ENCODE measurements around the gene PPFIA1. TPM values are rescaled to one million over a fixed set of nuclear protein-coding genes. Genes with fewer than 3 reads are reported as not detected.

Gene PPFIA1
- total RNA-seq, 4 donors from 2014 or later, result 50.9 to 57.9 (median 54.6) TPM

DNA sequence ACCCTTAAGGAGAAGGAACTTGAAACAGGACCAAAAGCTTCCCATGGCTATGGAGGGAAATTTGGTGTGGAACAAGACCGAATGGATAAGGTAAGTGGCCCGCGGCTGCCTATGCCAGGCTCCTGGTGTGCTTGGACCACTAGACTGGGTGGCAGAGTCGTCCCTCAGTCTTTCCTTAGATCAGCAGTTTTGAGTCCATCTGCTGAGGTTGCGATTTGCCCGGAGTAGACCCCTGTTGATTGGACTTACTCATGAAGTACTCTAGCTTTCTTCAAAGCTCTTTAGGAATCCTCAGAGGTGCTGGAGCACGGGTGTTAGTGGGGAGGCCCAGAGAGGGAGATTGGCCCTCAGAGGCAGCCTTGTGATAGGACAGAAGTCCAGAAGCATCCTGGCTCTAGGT is 139.4 kb downstream of the PPFIA1 start:
- H3K4me3 ChIP-seq (replicated peaks in 1 of 3), result no peak overlapping the region
- no peak for TF ChIP-seq POLR2A (IDR thresholded peaks at IDR 0.05)
- TF ChIP-seq, protein P1, sequence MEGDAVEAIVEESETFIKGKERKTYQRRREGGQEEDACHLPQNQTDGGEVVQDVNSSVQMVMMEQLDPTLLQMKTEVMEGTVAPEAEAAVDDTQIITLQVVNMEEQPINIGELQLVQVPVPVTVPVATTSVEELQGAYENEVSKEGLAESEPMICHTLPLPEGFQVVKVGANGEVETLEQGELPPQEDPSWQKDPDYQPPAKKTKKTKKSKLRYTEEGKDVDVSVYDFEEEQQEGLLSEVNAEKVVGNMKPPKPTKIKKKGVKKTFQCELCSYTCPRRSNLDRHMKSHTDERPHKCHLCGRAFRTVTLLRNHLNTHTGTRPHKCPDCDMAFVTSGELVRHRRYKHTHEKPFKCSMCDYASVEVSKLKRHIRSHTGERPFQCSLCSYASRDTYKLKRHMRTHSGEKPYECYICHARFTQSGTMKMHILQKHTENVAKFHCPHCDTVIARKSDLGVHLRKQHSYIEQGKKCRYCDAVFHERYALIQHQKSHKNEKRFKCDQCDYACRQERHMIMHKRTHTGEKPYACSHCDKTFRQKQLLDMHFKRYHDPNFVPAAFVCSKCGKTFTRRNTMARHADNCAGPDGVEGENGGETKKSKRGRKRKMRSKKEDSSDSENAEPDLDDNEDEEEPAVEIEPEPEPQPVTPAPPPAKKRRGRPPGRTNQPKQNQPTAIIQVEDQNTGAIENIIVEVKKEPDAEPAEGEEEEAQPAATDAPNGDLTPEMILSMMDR (IDR thresholded peaks at IDR 0.05), result no peak
- WGBS, 2 donors, result 91 to 96% methylated on average over 7 of the region's 7 CpGs
- intact Hi-C loops (cut with DNase I), result no loop called here
- no peaks in the 10 kb centered on the region for H3K9me3 ChIP-seq
- DNase-seq, result no peak
- peaks cover 85 to 88% of the 10 kb centered on the region in 2 donors for H3K36me3 ChIP-seq
- H3K27me3 ChIP-seq, result no peaks in the 10 kb centered on the region
- no peak overlapping the region for H3K27ac ChIP-seq
- no peaks in the 10 kb centered on the region for H3K4me1 ChIP-seq

GRCh38 chr11:70410276-70411205 is 140.1 kb downstream of the PPFIA1 start:
- no peak overlapping the region for H3K27ac ChIP-seq
- TF ChIP-seq POLR2A (IDR thresholded peaks at IDR 0.05), result no peak
- TF ChIP-seq, protein P1 (IDR thresholded peaks at IDR 0.05), result no peak
- H3K36me3 ChIP-seq, result peaks cover 87 to 95% of the 10 kb centered on the region in 2 donors

DNA sequence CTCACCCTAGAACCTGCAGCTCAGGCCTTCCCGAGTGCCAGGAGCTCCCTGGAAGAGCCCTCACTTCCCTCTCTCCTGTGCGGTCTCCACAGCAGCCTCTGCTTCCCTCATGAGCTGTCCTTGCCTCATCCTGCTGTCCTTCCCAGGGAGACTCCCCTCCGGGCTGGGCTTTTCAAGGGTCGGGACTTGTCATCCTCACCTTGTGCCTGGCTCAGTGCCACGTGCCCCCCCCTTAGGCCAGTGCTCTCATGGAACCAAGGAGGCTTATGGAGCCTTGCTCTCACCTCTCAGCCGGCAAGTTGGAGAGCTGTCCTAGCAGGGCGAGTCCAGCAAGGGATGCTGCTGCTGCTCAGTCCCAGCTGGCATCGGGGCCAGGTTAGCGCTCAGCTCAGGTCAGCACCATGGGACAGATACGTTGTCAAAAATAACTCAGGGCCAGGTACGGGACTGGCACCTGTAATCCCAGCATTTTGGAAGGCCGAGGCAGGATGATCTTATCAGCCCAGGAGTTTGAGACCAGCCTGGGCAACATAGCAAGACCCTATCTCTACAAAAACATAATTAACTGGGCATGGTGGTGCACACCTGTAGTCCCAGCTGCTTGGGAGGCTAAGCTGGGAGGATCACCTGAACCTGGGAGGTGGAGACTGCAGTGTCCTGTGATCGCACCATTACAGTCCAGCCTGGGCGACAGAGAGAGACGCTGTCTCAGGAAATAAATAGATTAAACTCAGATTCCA is 141.4 kb downstream of the PPFIA1 start:
- no peak overlapping the region for H3K4me3 ChIP-seq (replicated peaks in 1 of 3)
- no peak for TF ChIP-seq POLR2A (IDR thresholded peaks at IDR 0.05)
- H3K4me1 ChIP-seq, result no peaks in the 10 kb centered on the region
- H3K36me3 ChIP-seq, result peaks cover 93 to 98% of the 10 kb centered on the region in 2 donors
- WGBS, 2 donors, result 91 to 93% methylated on average over 11 to 15 of the region's 15 CpGs
- H3K27ac ChIP-seq, result no peak overlapping the region
- no peaks in the 10 kb centered on the region for H3K9me3 ChIP-seq
- no peak for DNase-seq
- intact Hi-C loops (cut with DNase I), result no loop called here
- H3K27me3 ChIP-seq, result no peaks in the 10 kb centered on the region

More at GRCh38 chr11:70410276-70411205, 140.1 kb downstream of the PPFIA1 start:
- Histone ChIP-seq H3K27me3 (no peaks in the 10 kb centered on the region), H3K4me1 (no peaks in the 10 kb centered on the region), H3K9me3 (no peaks in the 10 kb centered on the region), H3K4me3 (replicated peaks in 1 of 3) (no peak overlapping the region)
- DNase-seq, result no peak
- intact Hi-C loops (cut with DNase I), result no loop called here
- WGBS, 2 donors, result 86 to 90% methylated on average over 27 to 28 of the region's 29 CpGs

DNA sequence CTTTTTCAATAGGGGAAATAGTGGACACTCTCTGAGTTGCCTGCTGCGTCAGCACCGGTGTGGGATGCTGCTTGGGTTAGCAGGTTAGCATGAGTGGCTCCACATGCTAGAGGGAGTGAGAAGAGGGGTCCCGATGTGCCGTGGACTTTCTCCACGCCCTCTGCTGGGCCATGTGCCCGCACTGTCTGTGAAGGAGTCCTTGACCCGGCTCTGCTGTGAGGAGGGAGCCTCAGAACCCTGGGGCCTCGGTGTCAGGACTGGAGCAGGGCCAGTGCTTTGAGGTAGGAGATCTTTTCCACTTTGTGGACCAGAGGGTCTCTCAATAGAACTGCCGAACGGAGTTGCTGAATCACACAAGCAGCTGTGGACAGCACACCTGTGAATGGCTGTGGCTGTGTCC is 142.7 kb downstream of the PPFIA1 start:
- Histone ChIP-seq H3K27ac (no peak overlapping the region), H3K36me3 (peaks cover 87 to 98% of the 10 kb centered on the region in 2 donors), H3K4me1 (no peaks in the 10 kb centered on the region), H3K27me3 (no peaks in the 10 kb centered on the region), H3K4me3 (replicated peaks in 1 of 3) (no peak overlapping the region), H3K9me3 (no peaks in the 10 kb centered on the region)
- no peak for DNase-seq
- intact Hi-C loops (cut with DNase I), result no loop called here
- WGBS, 2 donors, result 90 to 98% methylated on average over 7 to 10 of the region's 10 CpGs
- TF ChIP-seq POLR2A (IDR thresholded peaks at IDR 0.05), result no peak
- TF ChIP-seq, protein P1 (IDR thresholded peaks at IDR 0.05), result no peak

DNA sequence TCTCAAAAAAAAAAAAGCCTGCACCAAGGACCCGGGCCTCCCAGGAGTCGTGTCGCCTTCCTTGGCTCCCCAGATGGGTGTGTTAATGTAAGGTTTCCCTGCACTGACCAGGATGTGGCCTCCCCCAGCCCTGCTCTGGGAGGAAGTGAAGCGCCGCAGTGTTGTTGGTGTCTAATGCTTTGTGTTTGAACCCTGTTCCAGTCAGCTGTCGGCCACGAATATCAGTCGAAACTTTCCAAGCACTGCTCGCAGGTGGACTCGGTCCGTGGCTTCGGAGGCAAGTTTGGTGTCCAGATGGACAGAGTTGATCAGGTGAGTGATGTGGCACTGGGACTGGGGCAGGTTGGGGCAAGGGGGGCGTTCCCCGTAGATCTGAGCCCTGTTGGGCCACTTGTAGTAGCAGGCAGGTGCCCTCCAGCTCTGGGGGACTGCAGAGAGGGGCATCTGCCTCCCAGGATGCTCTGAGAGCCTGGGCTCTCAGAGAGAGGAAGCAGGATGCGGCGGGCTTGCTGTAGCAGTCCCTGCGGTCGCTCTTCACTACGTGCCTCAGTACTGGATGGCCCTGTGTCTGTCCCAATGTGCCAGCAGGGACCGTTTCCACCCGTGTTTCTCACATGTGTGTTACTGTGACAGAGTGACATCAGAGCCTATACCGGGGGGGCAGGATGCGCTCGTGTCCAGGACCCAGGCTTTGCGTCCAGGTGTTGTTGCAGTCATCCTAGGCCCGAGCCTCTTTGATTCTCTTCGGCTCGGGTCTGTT is 144.0 kb downstream of the PPFIA1 start:
- H3K27me3 ChIP-seq, result no peaks in the 10 kb centered on the region
- no peaks in the 10 kb centered on the region for H3K9me3 ChIP-seq
- TF ChIP-seq, protein P1 (IDR thresholded peaks at IDR 0.05), result no peak
- TF ChIP-seq POLR2A (IDR thresholded peaks at IDR 0.05), result no peak
- intact Hi-C loops (cut with DNase I), result no loop called here
- no peak for DNase-seq
- H3K4me3 ChIP-seq (replicated peaks in 1 of 3), result no peak overlapping the region
- peaks cover 81 to 88% of the 10 kb centered on the region in 2 donors for H3K36me3 ChIP-seq
- WGBS, 2 donors, result 92 to 95% methylated on average over 25 to 28 of the region's 28 CpGs
- no peaks in the 10 kb centered on the region for H3K4me1 ChIP-seq
- H3K27ac ChIP-seq, result no peak overlapping the region
